ENCODE results near the gene KRT85. TPM values are rescaled to one million over a fixed set of nuclear protein-coding genes. Genes with fewer than 3 reads are reported as not detected.

The KRT85 gene
- total RNA-seq, 1 donor from 2014 or later = not detected

DNA sequence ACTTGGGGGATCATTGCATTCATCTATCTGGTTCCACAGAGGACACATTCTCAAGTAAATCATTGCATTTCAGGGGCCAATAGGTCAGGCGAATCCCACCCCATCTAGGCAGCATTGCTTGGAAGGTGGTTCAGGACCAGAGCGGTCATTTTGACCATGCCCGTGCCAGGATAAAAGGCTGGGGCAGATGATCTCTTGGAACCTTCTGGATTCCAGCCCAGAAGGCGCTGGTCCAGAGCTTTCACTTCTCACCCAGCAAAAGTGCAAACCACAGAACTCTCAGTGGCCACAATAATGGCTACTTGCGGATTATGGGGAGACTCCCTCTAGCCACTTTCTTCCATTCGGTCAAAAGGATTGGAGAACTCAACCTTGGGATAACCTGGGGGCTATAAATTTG, 595 bp upstream of the KRT85 start:
- DNase-seq (ENCODE audit: low spot score) = no peak

- DNase-seq (ENCODE audit: low spot score) = no peak
Observed at GRCh38 chr12:52364901-52365489, 2.3 kb downstream of the KRT85 start.

DNA sequence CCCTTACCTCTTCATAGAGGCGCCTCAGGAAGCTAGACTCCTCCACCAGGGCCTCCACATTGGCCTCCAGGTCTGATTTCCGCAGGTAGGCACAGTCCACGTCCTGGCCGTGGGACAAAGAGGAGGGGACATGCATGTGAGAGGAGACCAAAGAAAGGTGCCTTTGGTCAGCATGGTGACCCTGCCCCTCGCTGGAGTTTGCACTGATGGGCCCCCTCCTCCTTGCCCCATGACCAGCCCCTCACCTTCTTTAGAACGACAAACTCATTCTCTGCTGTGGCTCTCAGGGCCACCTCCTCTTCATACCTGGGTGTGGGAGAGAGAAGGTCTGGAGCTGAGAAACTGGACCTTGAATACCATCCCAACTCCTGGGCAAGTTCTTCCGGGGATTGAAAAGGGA, 3.2 kb downstream of the KRT85 start:
- no peak for DNase-seq (ENCODE audit: low spot score)

DNA sequence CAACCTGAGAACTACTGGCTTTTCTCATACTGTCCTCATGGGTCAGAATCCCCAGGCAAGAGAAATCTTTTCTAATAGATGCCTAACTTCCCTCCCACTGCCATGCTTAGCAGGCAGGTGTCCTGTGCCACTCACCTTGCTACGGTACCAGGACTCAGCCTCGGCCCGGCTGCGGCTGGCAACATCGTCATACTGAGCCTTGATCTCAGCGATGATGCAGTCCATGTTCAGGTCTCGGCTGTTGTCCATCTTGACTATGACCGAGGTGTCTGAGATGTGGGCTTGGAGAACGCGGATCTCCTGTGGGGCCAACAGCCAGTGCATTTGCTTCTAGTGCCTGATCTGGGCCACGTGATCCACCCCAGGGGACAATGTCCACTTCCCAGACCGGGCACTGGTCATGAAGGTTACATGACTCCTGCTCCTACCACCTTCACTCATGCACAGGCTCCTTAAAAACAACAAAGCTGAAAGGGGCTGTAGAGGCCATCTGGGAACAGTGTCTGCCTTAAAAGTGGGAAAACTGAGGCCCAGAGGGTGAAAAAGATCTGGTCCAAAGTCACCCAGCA, 4.1 kb downstream of the KRT85 start:
- DNase-seq (ENCODE audit: low spot score) = no peak

- DNase-seq (ENCODE audit: low spot score) = no peak
Observed at GRCh38 chr12:52362118-52362726, 5.1 kb downstream of the KRT85 start.

- no peak for DNase-seq (ENCODE audit: low spot score)
Observed at GRCh38 chr12:52361553-52361952, 5.7 kb downstream of the KRT85 start.

DNA sequence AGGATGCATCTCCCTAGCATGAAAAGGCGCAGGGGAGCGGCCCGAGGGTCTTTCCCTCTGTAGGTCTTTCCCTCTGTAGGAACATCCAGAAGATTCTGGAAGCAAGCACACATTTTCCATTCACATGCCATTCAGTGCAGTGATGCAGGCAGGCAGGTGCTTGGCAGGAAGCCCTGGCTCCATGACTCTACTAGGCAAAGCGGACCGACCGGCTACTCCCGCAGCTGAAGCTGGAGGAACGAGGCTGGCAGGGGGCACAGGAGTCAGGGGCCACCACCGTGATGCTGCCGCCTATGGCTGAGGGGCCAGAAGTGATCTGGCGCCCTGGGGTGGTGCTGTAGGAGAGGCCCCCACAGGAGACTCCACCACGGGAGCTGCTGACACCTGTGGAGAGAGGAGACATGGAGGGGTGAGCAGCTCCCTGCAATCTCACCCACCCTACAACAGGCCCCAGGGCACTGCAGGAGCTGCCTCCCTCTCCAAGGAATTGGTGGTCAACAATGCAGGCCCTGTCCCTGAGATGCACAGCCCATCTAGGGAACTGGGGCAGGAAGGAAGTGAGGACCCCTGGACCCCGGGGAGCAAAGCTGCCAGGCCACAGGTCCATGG, 6.5 kb downstream of the KRT85 start:
- DNase-seq (ENCODE audit: low spot score) = peak; percentile 58

DNA sequence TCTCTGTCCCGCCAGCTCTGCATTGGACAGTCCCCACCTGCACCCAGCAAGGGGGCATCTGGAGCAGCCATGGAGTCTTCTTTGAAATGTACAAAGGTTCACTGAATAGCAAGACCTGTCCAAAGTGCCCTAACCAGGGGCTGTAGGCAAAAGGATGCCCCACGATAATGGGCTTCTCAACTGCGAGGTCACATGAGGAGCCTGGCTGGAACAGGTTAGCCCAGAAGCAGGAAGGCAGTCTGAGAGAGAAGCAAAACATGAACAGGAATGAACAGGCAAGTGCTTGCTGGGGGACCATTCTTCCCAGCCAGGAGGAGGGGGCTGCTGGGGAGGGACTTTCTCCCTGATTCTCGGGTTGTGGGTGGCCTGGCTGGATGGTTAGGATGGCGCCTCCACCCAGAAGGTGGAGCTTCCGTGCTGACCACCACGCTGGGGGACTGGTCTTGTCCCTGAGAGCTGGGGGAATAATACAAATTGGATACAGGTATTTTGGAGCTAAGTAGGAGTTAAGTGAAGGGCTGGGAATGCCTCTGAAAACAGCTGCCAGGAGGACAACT, 7.1 kb downstream of the KRT85 start:
- no peak for DNase-seq (ENCODE audit: low spot score)

DNA sequence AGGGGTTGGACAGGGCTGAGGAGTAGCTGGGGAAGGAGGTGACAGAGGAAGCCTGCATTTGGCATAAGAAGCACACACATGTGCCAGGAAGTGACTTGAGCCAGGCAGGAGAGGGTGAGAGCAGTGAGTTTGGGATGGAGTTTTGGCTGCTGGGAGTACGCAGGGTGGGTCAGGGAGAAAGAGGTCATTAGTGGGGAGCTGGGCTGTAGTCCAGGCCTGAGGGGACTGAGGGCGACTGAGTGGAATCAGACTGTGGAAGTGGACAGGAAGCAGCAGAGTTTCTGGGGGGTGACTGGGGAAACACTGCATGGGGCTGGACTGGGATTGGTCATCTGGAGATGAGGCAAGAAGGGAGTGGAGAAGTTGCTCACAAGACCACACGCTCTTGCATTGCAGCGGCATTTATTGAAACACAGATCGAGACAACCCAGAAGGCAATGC, 7.6 kb downstream of the KRT85 start:
- DNase-seq (ENCODE audit: low spot score) = no peak

GRCh38 chr12:52358575-52359350, 8.5 kb downstream of the KRT85 start:
- DNase-seq (ENCODE audit: low spot score) = no peak

- no peak for DNase-seq (ENCODE audit: low spot score)
Observed at GRCh38 chr12:52356762-52357580, 10.3 kb downstream of the KRT85 start.

DNA sequence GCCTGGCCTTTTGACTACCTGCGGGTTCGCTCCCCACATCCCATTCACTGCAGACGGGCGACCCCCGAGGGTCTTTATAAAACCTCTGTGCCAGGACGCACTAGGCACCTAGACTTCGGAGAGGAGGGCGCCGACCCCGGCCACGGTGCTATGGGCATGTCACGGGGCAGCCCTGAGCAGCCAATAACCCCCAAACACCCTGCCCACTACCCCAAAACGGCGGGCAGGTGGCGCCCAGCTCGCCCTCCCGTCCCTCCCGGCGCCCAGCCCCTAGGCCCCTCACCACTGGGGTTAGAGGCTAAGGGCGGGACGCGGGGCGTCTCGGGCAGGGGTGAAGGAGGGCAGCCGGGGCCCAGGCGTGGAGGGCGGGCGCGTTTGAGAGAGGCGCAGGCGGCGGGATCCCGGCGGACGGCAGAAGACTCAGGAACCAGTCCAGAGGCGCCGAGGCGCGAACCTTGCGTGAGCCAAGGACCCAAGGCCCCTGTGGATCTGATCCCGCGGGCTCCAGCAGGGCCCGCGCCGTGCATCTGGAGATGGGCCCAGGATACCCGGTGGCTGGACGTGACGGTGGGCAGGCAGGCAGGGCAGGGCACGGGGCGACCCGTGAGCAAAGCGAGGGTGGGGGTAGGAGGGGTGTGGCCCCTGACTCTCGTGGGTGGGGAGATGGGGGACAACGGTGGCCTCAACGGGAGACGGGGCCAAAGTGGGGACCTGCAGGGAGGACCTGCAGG, 11.1 kb downstream of the KRT85 start:
- no peak for DNase-seq (ENCODE audit: low spot score)

DNA sequence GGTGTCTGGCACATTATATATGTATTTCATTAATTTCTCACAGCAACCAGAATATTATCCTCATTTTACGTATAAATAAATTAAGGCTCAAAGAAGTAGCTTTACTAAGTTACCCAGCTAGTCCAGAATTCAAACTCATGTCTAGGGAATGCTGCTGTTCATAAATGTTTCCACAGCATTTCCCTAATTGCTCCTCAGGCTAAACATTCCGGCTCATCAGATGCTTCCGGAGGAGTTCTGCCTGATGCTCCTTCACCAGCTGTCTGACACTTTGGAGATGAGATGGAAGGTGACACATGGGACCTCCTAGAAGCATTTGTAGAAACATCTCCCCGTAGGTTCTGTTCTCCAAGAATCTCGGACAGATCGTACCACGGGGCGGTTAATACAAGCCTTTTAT, 12.1 kb downstream of the KRT85 start:
- DNase-seq (ENCODE audit: low spot score) = no peak

DNA sequence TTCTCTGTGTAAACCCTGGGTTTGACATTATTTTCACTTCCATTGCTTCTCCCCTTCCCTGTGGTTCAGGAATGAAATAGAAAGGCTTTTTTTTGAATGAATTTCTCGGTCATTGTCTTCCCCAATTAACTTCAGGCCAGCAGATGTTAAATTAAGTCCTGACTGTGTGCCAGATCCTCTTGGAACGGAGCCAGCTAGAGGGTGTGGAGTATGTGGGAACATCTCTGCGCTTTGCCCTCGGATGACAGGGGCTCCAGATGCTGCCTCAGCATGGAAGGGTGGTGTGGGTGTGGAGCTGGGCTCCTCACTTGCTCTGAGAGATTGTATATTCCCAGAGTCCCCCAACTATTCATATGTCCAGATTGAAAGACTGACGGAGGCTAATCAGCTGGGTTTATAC, 13.1 kb downstream of the KRT85 start:
- DNase-seq (ENCODE audit: low spot score) = no peak

DNA sequence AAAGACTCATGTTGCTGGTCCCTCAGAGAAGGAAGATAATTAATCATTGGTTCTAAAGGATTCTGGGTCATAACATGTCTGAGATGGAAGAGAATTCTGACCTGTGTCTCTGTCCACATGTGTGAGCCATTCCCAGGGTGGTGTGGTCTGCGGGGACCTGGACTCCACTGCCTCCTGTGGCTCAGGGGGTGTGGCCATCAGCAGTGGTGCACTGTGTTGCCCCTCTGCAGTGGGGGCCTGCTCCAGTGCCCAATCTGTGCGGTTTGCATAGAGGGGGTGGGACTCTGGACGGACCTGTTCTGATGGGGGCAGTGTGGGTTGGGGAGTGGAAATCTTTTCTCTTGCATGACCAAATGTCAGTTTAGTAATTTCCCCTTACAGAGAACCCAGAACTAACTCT, 13.5 kb downstream of the KRT85 start:
- no peak for DNase-seq (ENCODE audit: low spot score)

- DNase-seq (ENCODE audit: low spot score) = no peak
Observed at GRCh38 chr12:52352951-52353350, 14.3 kb downstream of the KRT85 start.

GRCh38 chr12:52351196-52352059, 15.9 kb downstream of the KRT85 start:
- no peak for DNase-seq (ENCODE audit: low spot score)

GRCh38 chr12:52350786-52351185, 16.5 kb downstream of the KRT85 start:
- DNase-seq (ENCODE audit: low spot score) = no peak

DNA sequence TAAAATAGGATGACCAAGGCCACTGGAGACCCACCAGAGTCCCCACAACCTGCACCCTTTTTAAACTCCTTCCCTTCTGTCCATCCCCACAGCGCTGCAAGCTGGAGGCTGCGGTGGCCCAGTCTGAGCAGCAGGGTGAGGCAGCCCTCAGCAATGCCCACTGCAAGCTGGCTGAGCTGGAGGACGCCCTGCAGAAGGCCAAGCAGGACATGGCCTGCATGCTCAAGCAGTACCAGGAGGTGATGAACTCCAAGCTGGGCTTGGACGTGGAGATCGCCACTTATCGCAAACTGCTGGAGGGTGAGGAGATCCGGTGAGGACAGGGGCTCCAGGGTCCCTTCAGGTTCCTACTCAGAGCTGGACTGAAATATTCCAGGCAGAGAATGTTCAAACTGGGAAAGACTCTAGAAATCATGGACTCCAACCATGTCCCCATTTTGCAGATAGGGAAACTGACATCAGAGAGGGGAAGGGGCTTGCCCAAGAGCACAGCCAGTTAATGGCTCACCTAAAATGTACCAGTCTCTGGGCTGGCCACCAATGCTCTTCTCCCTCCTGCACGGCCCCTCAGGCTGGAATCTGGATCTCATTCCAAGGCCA, 17.2 kb downstream of the KRT85 start:
- DNase-seq (ENCODE audit: low spot score) = no peak
